WTC11 (cell line): Measurements from ENCODE around the gene CTNNA2. TPM values are rescaled to one million over a fixed set of nuclear protein-coding genes. Genes with fewer than 3 reads are reported as not detected.

Experiments
- ATAC-seq: fragments of 200-7000 bp; cut with Tn5 transposase; 2 replicates; pipeline ENCODE4 v1.10.0; 2021; ENCODE audit warnings: mild to moderate bottlenecking, moderate library complexity
- CTCF ChIA-PET: fragments of 300-600 bp; sonication (Branson Sonifier 250); formaldehyde crosslinking; loops from one replicate; lab custom pipeline; 2021; ENCODE audit warnings: antibody characterized with exemption; lab: Charles Lee
- POLR2A ChIA-PET: fragments of 350-600 bp; sonication (Branson Sonifier 250); formaldehyde crosslinking; loops from one replicate; lab custom pipeline; 2021; ENCODE audit warnings: antibody characterized with exemption; lab: Charles Lee
- DNase-seq: peaks from one replicate; pipeline ENCODE4 v3.0.0; 2021; ENCODE audit warnings: low spot score
- H3K27ac Mint-ChIP-seq: 2 replicates; pipeline ENCODE4 v1.8.0; 2021; ENCODE audit warnings: mixed read lengths
- H3K27me3 Mint-ChIP-seq: 2 replicates; pipeline ENCODE4 v1.8.0; 2021; ENCODE audit warnings: low read depth, mild to moderate bottlenecking, moderate library complexity, mixed read lengths
- H3K36me3 Mint-ChIP-seq: 2 replicates; pipeline ENCODE4 v1.8.0; 2021; ENCODE audit warnings: mixed read lengths
- H3K4me1 Mint-ChIP-seq: 2 replicates; pipeline ENCODE4 v1.8.0; 2022; ENCODE audit warnings: mixed read lengths
- H3K4me3 Mint-ChIP-seq: 2 replicates; pipeline ENCODE4 v1.8.0; 2021; ENCODE audit warnings: mild to moderate bottlenecking, moderate library complexity, mixed read lengths
- H3K9me3 Mint-ChIP-seq: 2 replicates; pipeline ENCODE4 v1.8.0; 2021; ENCODE audit warnings: mixed read lengths
- CBFB ChIP-seq: sonication (generic); formaldehyde crosslinking; IDR thresholded peaks from 2 replicates; pipeline ENCODE4 v1.8.1; 2022; ENCODE audit warnings: mild to moderate bottlenecking, low read depth, missing genetic modification reagents
- CREB1 ChIP-seq: sonication (generic); formaldehyde crosslinking; IDR thresholded peaks from 2 replicates; pipeline ENCODE4 v1.8.0; 2023; ENCODE audit warnings: mild to moderate bottlenecking, missing genetic modification reagents
- E2F4 ChIP-seq: sonication (generic); formaldehyde crosslinking; IDR thresholded peaks from 2 replicates; pipeline ENCODE4 v1.8.1; 2022; ENCODE audit warnings: low read depth, mild to moderate bottlenecking, moderate library complexity, missing genetic modification reagents, borderline replicate concordance
- FOXP4 ChIP-seq: sonication (generic); formaldehyde crosslinking; IDR thresholded peaks from 2 replicates; pipeline ENCODE4 v1.8.0; 2022; ENCODE audit warnings: mild to moderate bottlenecking, missing genetic modification reagents
- GRHL2 ChIP-seq: fragments of 250-450 bp; sonication (Bioruptor Pico); IDR thresholded peaks from 2 replicates; pipeline ENCODE4 v1.8.0; 2022; ENCODE audit warnings: mild to moderate bottlenecking, moderate library complexity; ENCODE audit not compliant: insufficient replicate concordance, severe bottlenecking
- JUN ChIP-seq: sonication (generic); formaldehyde crosslinking; IDR thresholded peaks from 2 replicates; pipeline ENCODE4 v1.8.0; 2023; ENCODE audit warnings: mild to moderate bottlenecking, missing genetic modification reagents
- MXD4 ChIP-seq: fragments of 250-450 bp; sonication (Bioruptor Pico); IDR thresholded peaks from 2 replicates; pipeline ENCODE4 v1.8.0; 2021; ENCODE audit warnings: mild to moderate bottlenecking, moderate library complexity, borderline replicate concordance
- MYBL2 ChIP-seq: sonication (generic); formaldehyde crosslinking; IDR thresholded peaks from 2 replicates; pipeline ENCODE4 v1.8.1; 2023; ENCODE audit warnings: mild to moderate bottlenecking, moderate library complexity, missing genetic modification reagents
- NR2C2 ChIP-seq: sonication (generic); formaldehyde crosslinking; IDR thresholded peaks from 2 replicates; pipeline ENCODE4 v1.8.0; 2022; ENCODE audit warnings: mild to moderate bottlenecking, missing genetic modification reagents
- OVOL2 ChIP-seq: fragments of 250-450 bp; sonication (Bioruptor Pico); IDR thresholded peaks from 2 replicates; pipeline ENCODE4 v1.9.0; 2021; ENCODE audit warnings: mild to moderate bottlenecking, borderline replicate concordance
- RELA ChIP-seq: sonication (generic); formaldehyde crosslinking; IDR thresholded peaks from 2 replicates; pipeline ENCODE4 v1.8.1; 2022; ENCODE audit warnings: missing genetic modification reagents, mild to moderate bottlenecking, borderline replicate concordance
- RORB ChIP-seq: fragments of 250-450 bp; sonication (Bioruptor Pico); IDR thresholded peaks from 2 replicates; pipeline ENCODE4 v1.9.0; 2021; ENCODE audit warnings: mild to moderate bottlenecking
- SOX15 ChIP-seq: fragments of 250-450 bp; sonication (Bioruptor Pico); IDR thresholded peaks from 2 replicates; pipeline ENCODE4 v1.9.0; 2021; ENCODE audit warnings: mild to moderate bottlenecking
- SP1 ChIP-seq: sonication (generic); formaldehyde crosslinking; conservative IDR thresholded peaks from 2 replicates; pipeline ENCODE4 v1.8.1; 2022; ENCODE audit warnings: missing genetic modification reagents
- TCF7 ChIP-seq: sonication (generic); formaldehyde crosslinking; IDR thresholded peaks from 2 replicates; pipeline ENCODE4 v1.8.0; 2022; ENCODE audit warnings: mild to moderate bottlenecking, low read depth, missing genetic modification reagents, moderate library complexity
- USF1 ChIP-seq: sonication (generic); formaldehyde crosslinking; IDR thresholded peaks from 2 replicates; pipeline ENCODE4 v1.8.0; 2022; ENCODE audit warnings: mild to moderate bottlenecking, missing genetic modification reagents
- ZBTB43 ChIP-seq: sonication (generic); formaldehyde crosslinking; IDR thresholded peaks from 2 replicates; pipeline ENCODE4 v1.8.1; 2023; ENCODE audit warnings: mild to moderate bottlenecking, missing genetic modification reagents
- ZMAT4 ChIP-seq: fragments of 250-450 bp; sonication (Bioruptor Pico); IDR thresholded peaks from 2 replicates; pipeline ENCODE4 v1.9.0; 2021; ENCODE audit warnings: mild to moderate bottlenecking
- ZNF121 ChIP-seq: sonication (generic); formaldehyde crosslinking; IDR thresholded peaks from 2 replicates; pipeline ENCODE4 v1.8.0; 2023; ENCODE audit warnings: missing genetic modification reagents
- ZNF138 ChIP-seq: sonication (generic); formaldehyde crosslinking; conservative IDR thresholded peaks from 2 replicates; pipeline ENCODE4 v1.8.1; 2022; ENCODE audit warnings: mild to moderate bottlenecking, moderate library complexity, missing genetic modification reagents
- ZNF423 ChIP-seq: fragments of 250-450 bp; sonication (Bioruptor Pico); IDR thresholded peaks from 2 replicates; pipeline ENCODE4 v2.1.2; 2022; ENCODE audit warnings: mild to moderate bottlenecking, moderate library complexity
- ZSCAN18 ChIP-seq: fragments of 250-450 bp; sonication (Bioruptor Pico); IDR thresholded peaks from 2 replicates; pipeline ENCODE4 v2.1.2; 2022; ENCODE audit warnings: mild to moderate bottlenecking, moderate library complexity
- total RNA-seq: library from RNA; stranded (reverse); gene quantifications from 3 replicates; pipeline ENCODE4 v1.2.3, GENCODE V29; 2021

CTNNA2 gene
- total RNA-seq, 1 experiment from 2014 or later = 3.8 TPM

GRCh38 chr2:80193566-80193965 is 680.7 kb downstream of the CTNNA2 start:
- ChIA-PET CTCF (no interaction called here), POLR2A (no interaction called here)
- Mint-ChIP-seq H3K4me3 (no peak overlapping the region), H3K27ac (no peak overlapping the region), H3K36me3 (no peaks in the 10 kb centered on the region), H3K27me3 (no peaks in the 10 kb centered on the region), H3K4me1 (no peaks in the 10 kb centered on the region), H3K9me3 (peaks cover under 1% of the 10 kb centered on the region)
- ATAC-seq = no peak
- no peak for DNase-seq
- TF ChIP-seq SOX15 (CRISPR knock-in tag) (no peak), SP1 (no peak), TCF7 (CRISPR knock-in tag) (no peak)

- H3K27me3 Mint-ChIP-seq = no peaks in the 10 kb centered on the region
- CTCF ChIA-PET = no interaction called here
Measured at GRCh38 chr2:80195034-80195433, 682.2 kb downstream of the CTNNA2 start.

GRCh38 chr2:80198042-80198441 is 685.2 kb downstream of the CTNNA2 start:
- TF ChIP-seq ZSCAN18 (CRISPR knock-in tag) (no peak), ZBTB43 (no peak), NR2C2 (CRISPR knock-in tag) (no peak), FOXP4 (CRISPR knock-in tag) (no peak), OVOL2 (CRISPR knock-in tag) (no peak), CBFB (CRISPR knock-in tag) (no peak), E2F4 (CRISPR knock-in tag) (no peak), USF1 (CRISPR knock-in tag) (no peak), RORB (CRISPR knock-in tag) (no peak), ZNF138 (CRISPR knock-in tag) (no peak), CREB1 (no peak), SOX15 (CRISPR knock-in tag) (no peak), ZNF121 (no peak), SP1 (no peak), ZMAT4 (CRISPR knock-in tag) (no peak)
- Mint-ChIP-seq H3K27ac (no peak overlapping the region), H3K27me3 (no peaks in the 10 kb centered on the region), H3K4me3 (no peak overlapping the region), H3K4me1 (peaks cover 7% of the 10 kb centered on the region), H3K36me3 (peaks cover 11% of the 10 kb centered on the region), H3K9me3 (peaks cover 13% of the 10 kb centered on the region)
- POLR2A ChIA-PET = no interaction called here
- ATAC-seq (no peak), DNase-seq (no peak)
- CTCF ChIA-PET = no interaction called here

More at GRCh38 chr2:80195034-80195433, 682.2 kb downstream of the CTNNA2 start:
- DNase-seq (no peak), ATAC-seq (no peak)
- Mint-ChIP-seq H3K4me3 (no peak overlapping the region), H3K4me1 (peaks cover 7% of the 10 kb centered on the region), H3K9me3 (no peaks in the 10 kb centered on the region), H3K36me3 (no peaks in the 10 kb centered on the region), H3K27ac (no peak overlapping the region)
- POLR2A ChIA-PET = no interaction called here
- no peak for TF ChIP-seq MYBL2
- no peak for TF ChIP-seq GRHL2 (CRISPR knock-in tag)
- TF ChIP-seq MXD4 = no peak
- TF ChIP-seq ZNF423 (CRISPR knock-in tag) = no peak
- TF ChIP-seq RELA (CRISPR knock-in tag) = no peak
- no peak for TF ChIP-seq JUN (CRISPR knock-in tag)
